Adipocyte (in vitro differentiated cells): Measurements from ENCODE around the gene ZNF638.
"Not testable (repeated sequence)": the region's sequence is repeated elsewhere in the genome, so short reads cannot be mapped to it uniquely, and the experiment has no call there.

Experiments used
- DNase-seq: peaks from one replicate; pipeline ENCODE4 v3.0.0-alpha.2; 2015; ENCODE audit warnings: low read depth
- H3K27me3 ChIP-seq: replicated peaks from 2 replicates; pipeline ENCODE4 v1.7.0; 2013; ENCODE audit warnings: mild to moderate bottlenecking, low read length, moderate library complexity; ENCODE audit not compliant: control insufficient read depth, insufficient read depth
- H3K36me3 ChIP-seq: 2 replicates; pipeline ENCODE4 v1.7.0; 2013; ENCODE audit warnings: low read length, mild to moderate bottlenecking, moderate library complexity; ENCODE audit not compliant: control insufficient read depth, insufficient read depth, severe bottlenecking
- H3K4me1 ChIP-seq: 2 replicates; pipeline ENCODE4 v1.7.0; 2013; ENCODE audit warnings: mild to moderate bottlenecking, low read length, moderate library complexity; ENCODE audit not compliant: control insufficient read depth, insufficient read depth
- H3K4me3 ChIP-seq: 2 replicates; pipeline ENCODE4 v1.7.0; 2013; ENCODE audit warnings: mild to moderate bottlenecking, low read length, moderate library complexity
- H3K9ac ChIP-seq: 2 replicates; pipeline ENCODE4 v1.7.0; 2013; ENCODE audit warnings: mild to moderate bottlenecking, low read length, moderate library complexity
- H3K9me3 ChIP-seq: 2 replicates; pipeline ENCODE4 v1.7.0; 2013; ENCODE audit warnings: mild to moderate bottlenecking, low read length, moderate library complexity; ENCODE audit not compliant: control insufficient read depth

The ZNF638 gene

DNA sequence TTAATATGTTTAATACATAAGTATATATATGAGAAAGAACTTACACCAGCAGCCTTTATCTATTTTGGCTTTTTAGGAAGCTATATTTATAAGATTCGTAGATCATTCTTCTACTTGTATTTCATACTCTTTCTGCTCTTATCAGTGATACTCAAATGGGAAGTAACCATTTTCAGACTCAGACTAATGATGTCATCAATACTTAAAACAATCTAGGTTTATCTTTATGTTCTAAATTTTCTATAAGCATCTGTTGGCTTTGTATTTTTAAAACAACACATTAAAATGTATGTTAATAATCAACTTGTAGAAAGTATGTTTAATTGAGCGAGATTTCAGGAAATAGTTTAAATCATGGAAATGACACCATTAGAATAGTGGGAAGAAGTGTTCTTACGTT is 70.8 kb downstream of the ZNF638 start:
- H3K27me3 ChIP-seq = no peaks in the 10 kb centered on the region
- no peaks in the 10 kb centered on the region for H3K9me3 ChIP-seq
- H3K9ac ChIP-seq = no peak overlapping the region
- no peaks in the 10 kb centered on the region for H3K4me1 ChIP-seq
- H3K4me3 ChIP-seq = no peak overlapping the region
- peaks cover 97% of the 10 kb centered on the region for H3K36me3 ChIP-seq
- DNase-seq = no peak

GRCh38 chr2:71409611-71410010 is 78.0 kb downstream of the ZNF638 start:
- Histone ChIP-seq H3K9ac (no peak overlapping the region), H3K27me3 (no peaks in the 10 kb centered on the region), H3K9me3 (no peaks in the 10 kb centered on the region), H3K4me3 (no peak overlapping the region), H3K4me1 (no peaks in the 10 kb centered on the region), H3K36me3 (peaks cover 59% of the 10 kb centered on the region)
- DNase-seq = no peak

DNA sequence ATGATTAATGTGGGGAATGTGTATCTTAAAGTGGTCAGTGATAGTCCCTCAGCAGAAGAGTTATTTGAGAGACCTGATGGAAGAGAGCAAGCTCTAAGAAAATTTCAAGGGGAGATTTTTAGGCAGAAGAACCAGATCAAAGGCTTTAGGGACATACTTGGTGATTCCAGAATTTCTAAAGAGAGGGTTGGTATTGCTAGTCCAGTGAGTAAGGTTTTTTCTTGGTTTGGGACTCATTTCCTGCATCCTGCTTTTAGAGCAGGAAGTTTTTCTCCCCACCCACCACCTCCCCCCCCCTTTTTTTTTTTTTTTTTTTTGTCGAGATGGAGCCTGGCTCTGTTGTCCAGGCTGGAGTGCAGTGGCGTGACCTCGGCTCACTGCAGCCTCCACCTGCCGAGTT is 79.1 kb downstream of the ZNF638 start:
- DNase-seq = no peak
- Histone ChIP-seq H3K4me3 (no peak overlapping the region), H3K27me3 (no peaks in the 10 kb centered on the region), H3K9me3 (no peaks in the 10 kb centered on the region), H3K4me1 (no peaks in the 10 kb centered on the region), H3K36me3 (peaks cover 48% of the 10 kb centered on the region), H3K9ac (no peak overlapping the region)

GRCh38 chr2:71416866-71417265 is 85.3 kb downstream of the ZNF638 start:
- not testable (repeated sequence) for H3K9me3 ChIP-seq, H3K27me3 ChIP-seq, DNase-seq, H3K4me1 ChIP-seq, H3K9ac ChIP-seq, H3K4me3 ChIP-seq
- peaks cover 28% of the 10 kb centered on the region for H3K36me3 ChIP-seq

DNA sequence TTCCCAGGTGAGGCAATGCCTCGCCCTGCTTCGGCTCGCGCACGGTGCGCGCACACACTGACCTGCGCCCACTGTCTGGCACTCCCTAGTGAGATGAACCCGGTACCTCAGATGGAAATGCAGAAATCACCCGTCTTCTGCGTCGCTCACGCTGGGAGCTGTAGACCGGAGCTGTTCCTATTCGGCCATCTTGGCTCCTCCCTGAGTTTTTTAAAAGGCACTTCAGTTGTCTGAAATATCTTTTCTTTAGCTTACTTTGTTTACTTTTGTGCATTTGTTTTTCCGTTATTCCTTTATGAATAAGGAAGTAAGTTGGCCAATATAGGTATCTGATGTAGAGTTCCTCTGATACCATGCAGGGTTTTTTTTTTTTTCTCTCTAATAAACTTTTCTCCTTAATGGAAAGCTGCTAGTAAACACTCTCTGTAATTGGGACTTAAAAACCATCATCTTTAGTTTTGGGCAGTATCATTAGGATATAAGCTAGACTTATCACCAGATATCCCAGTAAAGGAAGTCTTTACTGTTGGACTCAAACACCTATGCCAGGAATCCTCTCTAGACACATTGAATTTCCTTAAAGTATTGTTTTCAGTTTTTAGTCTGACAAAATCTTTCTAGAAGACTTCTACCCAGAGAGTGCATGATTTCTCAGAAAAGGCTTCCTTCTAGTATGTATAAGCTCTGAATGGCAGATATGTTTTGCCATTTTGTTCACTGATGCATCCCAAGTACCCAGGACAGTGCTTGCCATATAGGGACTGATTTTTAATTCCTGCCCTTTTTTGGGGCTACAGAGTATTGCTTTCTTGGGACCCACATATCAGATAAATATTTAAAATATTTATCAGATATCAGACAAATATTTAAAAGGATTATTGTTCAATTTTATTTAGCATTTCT is 86.0 kb downstream of the ZNF638 start:
- Histone ChIP-seq H3K4me1 (no peaks in the 10 kb centered on the region), H3K9me3 (no peaks in the 10 kb centered on the region), H3K36me3 (peaks cover 35% of the 10 kb centered on the region), H3K27me3 (no peaks in the 10 kb centered on the region), H3K4me3 (no peak overlapping the region), H3K9ac (no peak overlapping the region)
- no peak for DNase-seq

- Histone ChIP-seq H3K9me3 (no peaks in the 10 kb centered on the region), H3K9ac (no peak overlapping the region), H3K36me3 (peaks cover 51% of the 10 kb centered on the region), H3K4me3 (no peak overlapping the region), H3K4me1 (no peaks in the 10 kb centered on the region), H3K27me3 (no peaks in the 10 kb centered on the region)
- no peak for DNase-seq
Measured at GRCh38 chr2:71419145-71419544, 87.6 kb downstream of the ZNF638 start.

- Histone ChIP-seq H3K9ac (no peak overlapping the region), H3K27me3 (no peaks in the 10 kb centered on the region), H3K4me3 (no peak overlapping the region), H3K9me3 (no peaks in the 10 kb centered on the region), H3K4me1 (no peaks in the 10 kb centered on the region), H3K36me3 (peaks cover 58% of the 10 kb centered on the region)
- DNase-seq = no peak
Measured at GRCh38 chr2:71419976-71420375, 88.4 kb downstream of the ZNF638 start.

DNA sequence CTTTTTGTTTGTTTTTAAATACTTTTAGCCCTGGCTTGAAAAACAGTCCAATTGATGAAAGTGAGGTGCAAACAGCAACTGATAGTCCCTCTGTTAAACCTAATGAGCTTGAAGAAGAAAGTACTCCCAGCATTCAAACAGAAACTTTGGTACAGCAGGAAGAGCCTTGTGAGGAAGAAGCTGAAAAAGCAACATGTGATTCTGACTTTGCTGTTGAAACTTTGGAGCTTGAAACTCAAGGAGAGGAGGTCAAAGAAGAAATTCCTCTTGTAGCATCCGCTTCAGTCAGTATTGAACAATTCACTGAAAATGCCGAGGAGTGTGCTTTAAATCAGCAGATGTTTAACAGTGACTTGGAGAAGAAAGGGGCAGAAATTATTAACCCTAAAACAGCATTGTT is 91.2 kb downstream of the ZNF638 start:
- no peaks in the 10 kb centered on the region for H3K27me3 ChIP-seq
- no peak overlapping the region for H3K4me3 ChIP-seq
- H3K9me3 ChIP-seq = no peaks in the 10 kb centered on the region
- DNase-seq = no peak
- H3K4me1 ChIP-seq = no peaks in the 10 kb centered on the region
- peaks cover 80% of the 10 kb centered on the region for H3K36me3 ChIP-seq
- no peak overlapping the region for H3K9ac ChIP-seq

DNA sequence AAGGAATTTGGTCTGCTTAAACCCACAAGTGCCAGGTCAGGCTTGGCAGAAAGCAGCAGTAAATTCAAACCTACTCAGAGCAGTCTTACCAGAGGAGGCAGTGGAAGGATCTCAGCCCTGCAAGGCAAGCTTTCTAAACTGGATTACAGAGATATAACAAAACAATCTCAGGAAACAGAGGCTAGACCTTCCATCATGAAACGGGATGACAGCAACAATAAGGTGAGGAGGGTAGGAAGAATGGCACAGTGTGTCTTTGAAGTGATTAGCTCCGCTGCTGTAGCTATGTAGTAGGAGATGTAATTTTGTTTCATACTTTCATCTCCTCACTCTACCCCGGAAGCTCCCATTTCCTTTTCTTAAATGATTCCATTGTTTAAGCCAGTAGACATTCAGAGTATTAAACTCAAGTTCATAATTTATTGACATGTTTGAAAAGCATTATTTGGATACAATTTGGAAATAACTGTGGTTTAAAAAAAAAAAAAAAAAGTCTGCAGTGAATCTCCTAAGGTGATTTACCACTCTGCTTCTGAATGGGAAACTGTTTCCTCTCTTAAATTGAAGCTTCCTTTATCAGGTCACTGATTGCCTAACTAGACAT is 92.3 kb downstream of the ZNF638 start:
- Histone ChIP-seq H3K4me3 (no peak overlapping the region), H3K27me3 (no peaks in the 10 kb centered on the region), H3K4me1 (no peaks in the 10 kb centered on the region), H3K9me3 (no peaks in the 10 kb centered on the region), H3K36me3 (peaks cover 85% of the 10 kb centered on the region), H3K9ac (no peak overlapping the region)
- DNase-seq = no peak

DNA sequence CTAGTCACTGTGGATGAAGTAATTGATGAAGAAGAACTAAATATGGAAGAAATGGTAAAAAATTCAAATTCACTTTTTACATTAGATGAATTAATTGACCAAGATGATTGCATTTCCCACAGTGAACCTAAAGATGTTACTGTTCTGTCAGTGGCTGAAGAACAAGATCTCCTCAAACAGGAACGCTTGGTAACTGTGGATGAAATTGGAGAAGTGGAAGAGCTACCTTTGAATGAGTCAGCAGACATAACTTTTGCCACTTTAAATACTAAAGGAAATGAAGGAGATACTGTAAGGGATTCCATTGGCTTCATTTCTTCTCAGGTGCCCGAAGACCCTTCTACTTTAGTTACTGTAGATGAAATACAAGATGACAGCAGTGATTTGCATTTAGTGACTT is 95.1 kb downstream of the ZNF638 start:
- Histone ChIP-seq H3K9me3 (no peaks in the 10 kb centered on the region), H3K36me3 (peaks cover 95% of the 10 kb centered on the region), H3K4me3 (no peak overlapping the region), H3K4me1 (no peaks in the 10 kb centered on the region), H3K9ac (no peak overlapping the region), H3K27me3 (no peaks in the 10 kb centered on the region)
- no peak for DNase-seq

DNA sequence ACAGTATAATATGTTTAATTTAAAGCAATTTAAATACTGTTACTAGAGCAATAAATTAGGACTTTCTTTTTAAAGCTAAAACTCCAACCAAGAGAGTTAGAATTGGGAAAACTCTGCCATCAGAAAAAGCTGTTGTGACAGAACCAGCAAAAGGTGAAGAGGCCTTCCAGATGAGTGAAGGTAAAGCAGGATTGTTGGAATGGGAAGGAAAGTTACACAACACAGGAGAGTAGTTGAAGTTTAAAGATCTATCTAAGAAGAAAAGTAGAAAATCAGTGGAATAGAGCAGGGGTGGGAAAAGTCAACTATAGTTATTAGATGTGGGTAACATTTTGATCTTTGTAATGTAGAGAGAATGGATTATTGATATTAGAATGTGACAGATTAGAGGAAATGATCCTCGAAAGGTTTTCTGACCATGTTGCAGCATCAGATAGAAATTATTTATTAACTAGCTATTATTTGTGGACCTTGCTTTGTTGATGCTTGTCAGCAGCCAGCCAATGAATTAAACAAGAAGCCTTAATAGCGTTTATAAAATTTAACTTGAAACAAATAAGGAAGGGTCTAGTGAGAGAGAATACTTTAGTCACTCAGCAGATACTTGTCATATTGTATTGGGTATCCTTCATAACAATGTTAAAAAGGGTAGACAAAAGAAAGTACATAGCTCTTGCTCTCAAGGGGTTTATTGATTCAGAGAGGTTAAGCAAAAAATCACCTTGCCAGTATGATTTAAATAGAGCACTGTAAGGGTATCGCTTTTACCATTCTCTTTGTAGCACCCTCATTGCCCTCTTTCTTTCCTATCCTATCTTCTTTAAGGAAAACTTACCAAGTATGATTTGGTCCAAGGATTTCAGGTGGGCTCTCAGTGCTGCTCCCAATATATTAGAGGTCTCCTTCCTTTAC is 97.1 kb downstream of the ZNF638 start:
- DNase-seq = no peak
- H3K36me3 ChIP-seq = peaks cover 96% of the 10 kb centered on the region
- no peaks in the 10 kb centered on the region for H3K9me3 ChIP-seq
- H3K9ac ChIP-seq = no peak overlapping the region
- H3K4me1 ChIP-seq = no peaks in the 10 kb centered on the region
- no peak overlapping the region for H3K4me3 ChIP-seq
- H3K27me3 ChIP-seq = no peaks in the 10 kb centered on the region
